ENCODE measurements around the gene FAR2.

The FAR2 gene

DNA sequence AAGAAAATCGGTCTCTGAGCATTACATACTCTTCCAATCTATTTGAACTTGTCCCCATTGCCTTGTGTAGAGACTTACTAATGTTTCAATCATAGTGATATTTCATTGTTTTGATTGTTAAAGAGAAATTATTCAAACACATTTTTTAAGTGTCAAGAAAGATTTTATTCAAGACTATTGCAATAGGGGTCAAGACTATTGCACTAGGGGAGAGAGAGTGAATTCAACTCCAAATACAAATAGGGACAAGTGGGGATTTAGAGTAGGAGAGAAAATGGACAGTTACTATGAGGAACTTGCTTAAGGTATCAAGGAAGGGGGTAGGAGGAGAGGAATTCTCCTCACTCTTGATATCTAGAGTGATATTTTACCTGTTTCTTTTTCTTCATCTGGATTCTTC is 73.1 kb downstream of the FAR2 start:
- TF ChIP-seq ZFX (IDR thresholded peaks at IDR 0.05) (no peak), CTCF (conservative IDR thresholded peaks at IDR 0.05) (no peak)
- H3K27ac ChIP-seq: no peak overlapping the region

DNA sequence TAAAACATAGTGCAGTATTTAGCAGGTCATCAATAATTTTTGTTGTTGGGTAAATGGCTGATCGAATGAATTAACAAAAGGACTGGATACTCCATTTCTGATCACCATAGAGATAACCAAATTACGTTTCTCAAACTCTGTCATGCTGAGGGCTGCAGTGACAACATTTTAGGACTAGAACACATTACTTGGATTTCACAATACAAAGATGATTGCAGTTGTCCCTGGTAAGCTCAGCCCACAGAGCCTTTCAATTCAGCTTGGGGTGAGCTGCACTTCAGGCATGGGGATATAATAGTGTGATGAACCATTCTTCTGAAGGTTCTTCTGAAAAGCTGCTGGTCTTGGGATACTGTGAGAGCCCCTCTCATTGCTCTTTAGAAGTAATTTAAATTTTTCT is 74.3 kb downstream of the FAR2 start:
- H3K27ac ChIP-seq: no peak overlapping the region
- no peak for TF ChIP-seq CTCF (conservative IDR thresholded peaks at IDR 0.05)
- no peak for TF ChIP-seq ZFX (IDR thresholded peaks at IDR 0.05)

DNA sequence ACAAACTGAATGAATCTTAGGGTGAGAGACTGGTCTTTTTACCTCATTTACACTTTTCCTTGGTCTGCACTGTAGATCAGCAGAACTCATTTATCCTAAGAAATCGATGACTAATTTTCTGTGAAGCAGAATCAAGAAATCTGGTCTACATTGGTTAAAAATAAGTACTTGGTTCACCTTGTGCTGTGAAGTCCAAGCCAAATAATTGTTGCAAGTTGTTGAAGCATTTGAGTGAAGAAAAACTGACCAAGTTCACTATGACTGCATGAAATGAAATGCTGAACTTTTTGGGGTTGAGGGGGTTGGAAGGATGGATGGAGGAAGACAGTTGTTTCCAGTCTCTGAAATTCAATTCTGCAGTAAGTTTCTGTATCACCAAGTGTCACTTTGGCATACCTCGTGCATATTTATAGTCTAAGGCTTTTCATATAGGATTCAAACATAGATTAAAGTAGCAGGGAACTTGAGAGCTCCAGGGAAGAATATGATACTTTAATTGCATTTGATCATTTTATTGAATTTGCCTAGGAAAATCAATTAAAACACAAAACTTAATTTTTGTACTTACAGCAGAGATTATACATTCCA is 75.0 kb downstream of the FAR2 start:
- H3K27ac ChIP-seq: no peak overlapping the region
- no peak for TF ChIP-seq ZFX (IDR thresholded peaks at IDR 0.05)
- no peak for TF ChIP-seq CTCF (conservative IDR thresholded peaks at IDR 0.05)

- H3K27ac ChIP-seq: no peak overlapping the region
- TF ChIP-seq CTCF (conservative IDR thresholded peaks at IDR 0.05): no peak
- no peak for TF ChIP-seq ZFX (IDR thresholded peaks at IDR 0.05)
Measured at GRCh38 chr12:29224572-29224971, 75.5 kb downstream of the FAR2 start.

DNA sequence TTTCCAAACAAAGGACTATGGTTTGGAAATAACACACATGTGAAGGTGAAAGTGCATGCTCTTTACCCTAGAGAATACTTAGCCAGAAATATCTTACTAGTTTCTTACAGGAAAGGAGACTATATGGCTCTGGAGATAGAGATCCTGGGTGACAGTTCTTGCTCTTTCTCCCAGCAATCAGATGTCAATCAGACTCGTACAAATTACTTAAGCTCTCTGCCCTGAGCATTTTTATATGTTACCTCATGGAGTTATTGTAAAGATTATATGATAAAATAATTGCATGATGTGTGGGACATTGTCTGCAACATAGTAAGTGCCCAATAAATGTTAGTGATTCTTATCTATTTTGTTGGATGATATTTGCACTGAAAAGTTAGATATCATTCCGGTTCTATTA is 76.8 kb downstream of the FAR2 start:
- H3K27ac ChIP-seq: no peak overlapping the region
- TF ChIP-seq ZFX (IDR thresholded peaks at IDR 0.05) (no peak), CTCF (conservative IDR thresholded peaks at IDR 0.05) (no peak)

DNA sequence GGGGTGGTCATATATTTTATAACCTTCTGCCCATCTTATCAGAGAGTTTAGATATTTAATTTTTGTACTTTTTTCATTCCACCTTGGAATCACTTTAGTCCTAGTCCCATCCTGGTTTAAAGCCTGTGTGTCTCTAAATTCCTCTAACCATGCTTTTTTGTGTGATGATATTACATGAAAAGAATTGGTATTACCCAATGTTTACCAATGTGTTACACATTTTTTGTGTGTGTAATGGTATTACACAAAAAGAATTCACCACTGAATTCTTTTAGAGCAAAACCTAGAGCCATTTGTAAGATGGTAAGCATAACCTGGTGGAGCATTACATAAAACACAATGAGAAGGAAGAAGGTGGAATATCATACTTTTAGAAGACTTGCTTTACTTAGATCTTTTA is 77.5 kb downstream of the FAR2 start:
- TF ChIP-seq CTCF (conservative IDR thresholded peaks at IDR 0.05) (no peak), ZFX (IDR thresholded peaks at IDR 0.05) (no peak)
- H3K27ac ChIP-seq: no peak overlapping the region

DNA sequence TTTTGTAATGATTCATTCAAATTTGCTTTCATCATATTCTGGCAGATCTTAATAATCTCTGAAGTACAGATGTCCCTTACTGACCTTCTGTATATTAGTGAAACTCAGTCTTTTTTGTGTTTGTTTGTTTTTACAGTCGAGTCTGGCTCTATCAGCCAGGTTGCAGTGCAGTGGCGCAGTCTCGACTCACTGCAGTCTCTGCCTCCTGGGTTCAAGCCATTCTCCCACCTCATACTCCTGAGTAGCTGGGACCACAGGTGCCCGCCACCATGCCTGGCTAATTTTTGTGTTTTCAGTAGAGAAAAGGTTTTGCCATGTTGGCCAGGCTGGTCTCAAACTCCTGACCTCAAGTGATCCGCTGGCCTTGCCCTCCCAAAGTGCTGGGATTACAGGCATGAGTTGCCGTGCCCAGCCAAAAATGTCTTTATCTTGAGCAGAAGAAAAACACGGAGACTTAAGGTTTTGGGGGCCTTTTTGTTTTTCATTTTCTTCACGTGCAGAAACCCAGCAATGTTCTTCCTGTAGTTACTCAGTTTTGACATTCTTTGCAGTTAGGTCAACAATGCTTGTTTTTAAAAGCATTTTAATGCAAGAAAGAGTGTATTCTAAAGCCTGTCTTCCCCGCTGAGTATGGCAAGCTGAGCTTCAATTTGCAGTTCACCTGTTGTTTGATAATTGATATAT is 79.5 kb downstream of the FAR2 start:
- TF ChIP-seq CTCF (conservative IDR thresholded peaks at IDR 0.05) (no peak), ZFX (IDR thresholded peaks at IDR 0.05) (no peak)
- H3K27ac ChIP-seq: no peak overlapping the region
